Effector memory CD4-positive, alpha-beta T cell (primary cell): ENCODE data around the gene MGMT.

Experiments
- DNase-seq, 3 donors: peaks; one replicate each; pipeline ENCODE4 v3.0.0-alpha.2; 2020
- H3K27ac ChIP-seq: 2 replicates; pipeline ENCODE4 v1.7.0; 2013; ENCODE audit warnings: mild to moderate bottlenecking, low read length, moderate library complexity; ENCODE audit not compliant: insufficient read depth, poor library complexity, severe bottlenecking
- H3K27me3 ChIP-seq: replicated peaks from 2 replicates; pipeline ENCODE4 v1.7.0; 2013; ENCODE audit warnings: mild to moderate bottlenecking, low read length; ENCODE audit not compliant: insufficient read depth, control insufficient read depth, poor library complexity, severe bottlenecking
- H3K36me3 ChIP-seq: 2 replicates; pipeline ENCODE4 v1.7.0; 2013; ENCODE audit warnings: mild to moderate bottlenecking, low read length, moderate library complexity; ENCODE audit not compliant: control insufficient read depth, insufficient read depth
- H3K4me1 ChIP-seq: 2 replicates; pipeline ENCODE4 v1.7.0; 2013; ENCODE audit warnings: low read length, mild to moderate bottlenecking; ENCODE audit not compliant: control insufficient read depth, insufficient read depth, poor library complexity, severe bottlenecking
- H3K4me3 ChIP-seq: 2 replicates; pipeline ENCODE4 v1.7.0; 2013; ENCODE audit warnings: low read length, low read depth, mild to moderate bottlenecking; ENCODE audit not compliant: insufficient read depth, poor library complexity, severe bottlenecking
- H3K9me3 ChIP-seq: 2 replicates; pipeline ENCODE4 v1.7.0; 2013; ENCODE audit warnings: mild to moderate bottlenecking, low read length, moderate library complexity; ENCODE audit not compliant: control insufficient read depth

The MGMT gene

GRCh38 chr10:129624526-129624925, 157.5 kb downstream of the MGMT start:
- H3K27me3 ChIP-seq: no peaks in the 10 kb centered on the region
- H3K9me3 ChIP-seq: no peaks in the 10 kb centered on the region
- no peak overlapping the region for H3K27ac ChIP-seq
- no peak for DNase-seq
- H3K36me3 ChIP-seq: no peaks in the 10 kb centered on the region
- no peak overlapping the region for H3K4me3 ChIP-seq
- no peaks in the 10 kb centered on the region for H3K4me1 ChIP-seq

DNA sequence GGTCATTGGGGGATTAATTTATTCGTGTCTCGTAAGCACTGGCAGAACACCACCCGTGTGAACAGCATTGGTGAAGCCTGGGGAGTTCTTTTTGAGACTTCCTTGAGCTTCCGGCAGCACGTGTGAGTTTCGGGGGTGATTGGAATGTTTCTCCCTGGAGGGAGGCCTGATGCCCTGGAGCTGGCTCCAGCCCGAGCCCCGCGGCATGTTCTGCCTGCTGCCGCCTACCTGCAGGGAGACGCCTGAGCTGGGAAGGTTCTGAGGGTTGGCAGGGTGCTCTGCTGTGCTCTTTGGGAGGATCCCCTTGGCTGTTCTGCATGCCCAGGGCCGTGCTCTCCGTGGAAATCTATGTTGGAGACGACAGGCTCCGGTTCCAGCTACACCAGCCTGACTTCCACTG, 159.3 kb downstream of the MGMT start:
- H3K27me3 ChIP-seq: no peaks in the 10 kb centered on the region
- no peak for DNase-seq
- H3K4me3 ChIP-seq: no peak overlapping the region
- no peak overlapping the region for H3K27ac ChIP-seq
- no peaks in the 10 kb centered on the region for H3K36me3 ChIP-seq
- H3K9me3 ChIP-seq: no peaks in the 10 kb centered on the region
- no peaks in the 10 kb centered on the region for H3K4me1 ChIP-seq

DNA sequence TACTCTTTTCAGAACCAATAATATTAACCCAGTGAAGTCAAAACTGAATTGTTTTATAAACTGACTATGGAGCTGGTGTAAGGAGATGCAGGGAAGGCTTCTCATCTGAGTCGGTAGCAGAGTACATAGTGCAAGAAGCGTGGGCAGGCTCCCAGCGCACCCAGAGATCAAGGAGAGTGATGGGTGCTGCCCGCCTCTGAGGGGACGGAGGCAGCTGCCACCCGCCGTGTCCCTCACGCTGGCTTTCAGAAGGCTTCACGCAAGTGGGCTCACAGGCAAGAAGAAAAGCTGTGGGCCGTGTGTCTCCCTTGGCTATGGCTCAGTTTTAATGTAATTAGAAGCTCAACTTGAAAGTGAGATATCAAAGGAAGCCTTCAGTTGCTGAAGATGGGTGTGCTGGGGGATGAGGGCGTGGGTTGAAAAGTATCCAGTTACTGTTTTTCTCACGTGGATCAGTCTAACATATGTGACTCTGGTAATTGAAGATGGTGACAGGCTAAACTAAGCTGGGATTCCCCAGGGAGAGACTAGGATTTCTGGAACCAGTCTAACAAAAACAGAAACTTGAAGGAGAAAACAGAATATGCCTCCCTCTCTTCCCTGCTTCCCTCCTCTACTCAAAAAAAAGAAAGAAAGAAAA, 159.9 kb downstream of the MGMT start:
- H3K9me3 ChIP-seq: no peaks in the 10 kb centered on the region
- H3K4me3 ChIP-seq: no peak overlapping the region
- DNase-seq: no peak
- H3K27ac ChIP-seq: no peak overlapping the region
- no peaks in the 10 kb centered on the region for H3K4me1 ChIP-seq
- H3K36me3 ChIP-seq: no peaks in the 10 kb centered on the region
- no peaks in the 10 kb centered on the region for H3K27me3 ChIP-seq

DNA sequence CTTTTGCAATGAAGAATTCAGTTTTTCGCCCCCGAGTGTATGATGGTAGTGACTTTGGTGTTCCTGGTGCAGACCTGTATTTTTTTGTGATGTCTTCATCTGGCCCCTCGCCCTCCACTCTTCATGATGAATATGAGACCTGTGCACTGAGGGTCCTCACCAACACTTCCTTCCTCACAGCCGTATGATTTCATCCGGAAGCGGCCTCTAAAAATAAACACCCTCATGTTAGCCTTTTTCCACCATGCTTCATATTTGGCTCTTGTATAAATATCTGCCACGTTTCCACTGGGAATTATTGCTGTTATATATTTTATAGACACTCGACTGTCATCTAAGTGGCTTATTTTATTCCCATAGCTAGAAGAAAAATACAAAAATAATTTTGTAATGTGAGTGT, 160.4 kb downstream of the MGMT start:
- Histone ChIP-seq H3K36me3 (no peaks in the 10 kb centered on the region), H3K27ac (no peak overlapping the region), H3K9me3 (no peaks in the 10 kb centered on the region), H3K4me3 (no peak overlapping the region), H3K27me3 (no peaks in the 10 kb centered on the region), H3K4me1 (no peaks in the 10 kb centered on the region)
- no peak for DNase-seq

DNA sequence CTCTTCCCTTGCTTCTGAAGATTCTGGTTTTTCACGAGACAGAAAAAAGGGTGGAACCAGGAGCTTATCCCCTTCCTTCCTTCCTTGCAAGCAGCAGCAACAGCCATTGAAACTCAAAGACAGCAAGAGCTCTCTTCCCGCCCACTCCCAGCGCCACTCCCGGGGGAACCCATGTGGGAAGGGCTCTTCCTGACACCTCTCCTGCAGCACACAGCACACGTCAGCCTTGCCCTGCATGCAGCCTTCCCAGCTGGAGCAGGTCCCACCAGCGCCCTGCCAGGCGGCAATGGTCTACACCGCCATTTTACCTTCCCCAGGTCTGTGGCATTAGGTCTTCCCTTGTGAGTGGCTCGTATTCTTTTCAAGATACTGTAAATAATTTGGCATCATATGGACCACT, 161.8 kb downstream of the MGMT start:
- Histone ChIP-seq H3K27me3 (no peaks in the 10 kb centered on the region), H3K4me1 (no peaks in the 10 kb centered on the region), H3K36me3 (no peaks in the 10 kb centered on the region), H3K4me3 (no peak overlapping the region), H3K27ac (no peak overlapping the region), H3K9me3 (peaks cover 3% of the 10 kb centered on the region)
- DNase-seq: no peak

- Histone ChIP-seq H3K4me3 (no peak overlapping the region), H3K27ac (no peak overlapping the region), H3K4me1 (no peaks in the 10 kb centered on the region), H3K27me3 (no peaks in the 10 kb centered on the region), H3K36me3 (no peaks in the 10 kb centered on the region), H3K9me3 (peaks cover 3% of the 10 kb centered on the region)
- no peak for DNase-seq
These were observed 162.9 kb downstream of the MGMT start for GRCh38 chr10:129629911-129630310.

- Histone ChIP-seq H3K36me3 (no peaks in the 10 kb centered on the region), H3K9me3 (peaks cover 3% of the 10 kb centered on the region), H3K27ac (no peak overlapping the region), H3K4me3 (no peak overlapping the region), H3K27me3 (no peaks in the 10 kb centered on the region), H3K4me1 (no peaks in the 10 kb centered on the region)
- DNase-seq: no peak
These were observed 164.0 kb downstream of the MGMT start for GRCh38 chr10:129631006-129631405.

GRCh38 chr10:129631870-129632623, 165.0 kb downstream of the MGMT start:
- Histone ChIP-seq H3K9me3 (peaks cover 3% of the 10 kb centered on the region), H3K36me3 (no peaks in the 10 kb centered on the region)

DNA sequence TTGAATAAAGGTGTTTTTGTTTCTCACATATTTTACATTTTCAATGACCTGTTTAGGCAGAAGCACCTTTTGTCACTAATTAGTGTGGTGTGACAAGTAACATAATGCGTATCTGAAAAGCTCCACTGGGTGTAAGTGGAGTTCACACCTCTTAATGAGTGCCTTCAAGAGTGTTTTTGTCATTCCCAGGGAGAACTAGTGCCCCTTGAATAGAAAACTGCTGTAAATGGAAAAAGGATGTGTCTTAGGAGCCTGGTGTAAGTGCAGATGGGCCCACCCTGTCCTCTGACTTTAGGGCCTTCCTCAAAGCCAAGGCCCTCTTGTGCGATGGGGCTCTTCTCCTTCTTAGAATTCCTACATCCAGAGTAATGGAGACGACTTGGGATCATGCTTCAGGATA, 170.0 kb downstream of the MGMT start:
- DNase-seq: no peak
- H3K4me3 ChIP-seq: no peak overlapping the region
- H3K27me3 ChIP-seq: no peaks in the 10 kb centered on the region
- H3K27ac ChIP-seq: no peak overlapping the region
- H3K4me1 ChIP-seq: no peaks in the 10 kb centered on the region
- H3K36me3 ChIP-seq: no peaks in the 10 kb centered on the region
- H3K9me3 ChIP-seq: peaks cover 3% of the 10 kb centered on the region

More at GRCh38 chr10:129631870-129632623, 165.0 kb downstream of the MGMT start:
- Histone ChIP-seq H3K27me3 (no peaks in the 10 kb centered on the region), H3K4me1 (no peaks in the 10 kb centered on the region), H3K4me3 (no peak overlapping the region), H3K27ac (no peak overlapping the region)
- DNase-seq: no peak

DNA sequence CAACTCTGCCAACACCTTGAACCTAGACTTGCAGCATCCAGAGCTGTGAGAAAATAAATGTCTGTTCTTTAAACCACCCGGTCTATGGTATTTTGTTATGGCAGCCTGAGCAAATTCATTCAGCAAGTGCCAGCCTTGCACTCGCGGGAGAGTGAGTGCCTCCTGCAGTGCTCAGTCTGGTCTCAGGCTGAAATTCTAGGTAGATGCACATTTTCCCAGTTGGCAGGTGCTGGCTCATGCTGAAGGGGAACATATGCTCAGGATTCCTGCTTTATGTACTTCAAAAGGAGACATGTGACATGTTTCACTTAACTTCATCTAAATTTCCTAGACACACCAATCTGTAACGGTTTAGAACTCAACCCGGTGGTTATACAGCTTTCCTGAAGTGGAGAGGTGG, 170.8 kb downstream of the MGMT start:
- Histone ChIP-seq H3K9me3 (peaks cover 3% of the 10 kb centered on the region), H3K36me3 (no peaks in the 10 kb centered on the region), H3K4me3 (no peak overlapping the region), H3K4me1 (no peaks in the 10 kb centered on the region), H3K27me3 (no peaks in the 10 kb centered on the region), H3K27ac (no peak overlapping the region)
- DNase-seq: no peak
